Retinal pigment epithelial cell (primary cell): ENCODE results near the gene OR52N1.
A peak's percentile ranks its signal among the peaks of the same experiment; 100 is the strongest.

Experiments
- DNase-seq: peaks from one replicate; pipeline ENCODE4 v3.0.0-alpha.2; 2010; ENCODE audit warnings: low read depth
- H3K4me3 ChIP-seq: 2 replicates; pipeline ENCODE4 v1.5.1; 2011; ENCODE audit warnings: mild to moderate bottlenecking, low read length, control low read depth, moderate library complexity
- TF ChIP-seq, protein P1 (sequence below): conservative IDR thresholded peaks from 2 replicates; pipeline ENCODE4 v1.5.1; 2011; ENCODE audit warnings: low read depth, low read length, control low read depth, inconsistent platforms

The OR52N1 gene

DNA sequence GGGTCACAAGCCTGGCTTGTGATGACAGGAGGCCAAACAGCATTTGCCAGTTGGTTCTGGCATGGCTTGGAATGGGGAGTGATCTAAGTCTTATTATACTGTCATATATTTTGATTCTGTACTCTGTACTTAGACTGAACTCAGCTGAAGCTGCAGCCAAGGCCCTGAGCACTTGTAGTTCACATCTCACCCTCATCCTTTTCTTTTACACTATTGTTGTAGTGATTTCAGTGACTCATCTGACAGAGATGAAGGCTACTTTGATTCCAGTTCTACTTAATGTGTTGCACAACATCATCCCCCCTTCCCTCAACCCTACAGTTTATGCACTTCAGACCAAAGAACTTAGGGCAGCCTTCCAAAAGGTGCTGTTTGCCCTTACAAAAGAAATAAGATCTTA is 54.0 kb downstream of the OR52N1 start:
- no peak overlapping the region for H3K4me3 ChIP-seq
- TF ChIP-seq, protein P1, sequence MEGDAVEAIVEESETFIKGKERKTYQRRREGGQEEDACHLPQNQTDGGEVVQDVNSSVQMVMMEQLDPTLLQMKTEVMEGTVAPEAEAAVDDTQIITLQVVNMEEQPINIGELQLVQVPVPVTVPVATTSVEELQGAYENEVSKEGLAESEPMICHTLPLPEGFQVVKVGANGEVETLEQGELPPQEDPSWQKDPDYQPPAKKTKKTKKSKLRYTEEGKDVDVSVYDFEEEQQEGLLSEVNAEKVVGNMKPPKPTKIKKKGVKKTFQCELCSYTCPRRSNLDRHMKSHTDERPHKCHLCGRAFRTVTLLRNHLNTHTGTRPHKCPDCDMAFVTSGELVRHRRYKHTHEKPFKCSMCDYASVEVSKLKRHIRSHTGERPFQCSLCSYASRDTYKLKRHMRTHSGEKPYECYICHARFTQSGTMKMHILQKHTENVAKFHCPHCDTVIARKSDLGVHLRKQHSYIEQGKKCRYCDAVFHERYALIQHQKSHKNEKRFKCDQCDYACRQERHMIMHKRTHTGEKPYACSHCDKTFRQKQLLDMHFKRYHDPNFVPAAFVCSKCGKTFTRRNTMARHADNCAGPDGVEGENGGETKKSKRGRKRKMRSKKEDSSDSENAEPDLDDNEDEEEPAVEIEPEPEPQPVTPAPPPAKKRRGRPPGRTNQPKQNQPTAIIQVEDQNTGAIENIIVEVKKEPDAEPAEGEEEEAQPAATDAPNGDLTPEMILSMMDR: no peak
- DNase-seq: peak; percentile 51
